OCI-LY1 (cell line): ENCODE measurements around the gene ZNF613.

Source experiments
- H2AFZ ChIP-seq: fragments of 200-600 bp; sonication (generic), shearing (Covaris generic); 2 replicates; pipeline ENCODE4 v1.6.0; 2014; ENCODE audit warnings: antibody characterized with exemption, mild to moderate bottlenecking, low read length
- H3F3A ChIP-seq: fragments of 200-600 bp; sonication (generic), shearing (Covaris generic); 2 replicates; pipeline ENCODE4 v1.6.0; 2014; ENCODE audit warnings: mild to moderate bottlenecking, antibody characterized with exemption, low read length, moderate library complexity; ENCODE audit not compliant: insufficient read depth
- H3K27ac ChIP-seq: fragments of 200-600 bp; sonication (generic); 2 replicates; pipeline ENCODE4 v1.5.1; 2014; ENCODE audit warnings: low read length, mixed run types, mild to moderate bottlenecking, low read depth; ENCODE audit not compliant: poor library complexity, severe bottlenecking
- H3K27me3 ChIP-seq: fragments of 200-600 bp; sonication (generic); 2 replicates; pipeline ENCODE4 v1.6.0; 2014; ENCODE audit warnings: antibody characterized with exemption, mild to moderate bottlenecking, low read length, moderate library complexity; ENCODE audit not compliant: insufficient read depth
- H3K36me3 ChIP-seq: fragments of 200-600 bp; sonication (generic); 2 replicates; pipeline ENCODE4 v1.6.1; 2014; ENCODE audit warnings: mild to moderate bottlenecking, antibody characterized with exemption, low read length, moderate library complexity, mixed read lengths; ENCODE audit not compliant: insufficient read depth
- H3K4me1 ChIP-seq: fragments of 200-600 bp; sonication (generic); 2 replicates; pipeline ENCODE4 v1.5.1; 2014; ENCODE audit warnings: mild to moderate bottlenecking, low read length, moderate library complexity; ENCODE audit not compliant: insufficient read depth, severe bottlenecking
- H3K4me2 ChIP-seq: fragments of 200-600 bp; sonication (generic), shearing (Covaris generic); 2 replicates; pipeline ENCODE4 v1.6.1; 2014; ENCODE audit warnings: low read length
- H3K4me3 ChIP-seq: fragments of 200-600 bp; sonication (generic); 2 replicates; pipeline ENCODE4 v1.5.1; 2014; ENCODE audit warnings: low read length, low read depth, mild to moderate bottlenecking, mixed read lengths; ENCODE audit not compliant: poor library complexity, severe bottlenecking
- H3K79me2 ChIP-seq: fragments of 200-600 bp; shearing (Covaris generic); 2 replicates; pipeline ENCODE4 v1.6.1; 2016; ENCODE audit warnings: mixed run types, low read length, mixed read lengths; ENCODE audit not compliant: insufficient read depth
- H3K9ac ChIP-seq: fragments of 200-600 bp; sonication (generic), shearing (Covaris generic); 2 replicates; pipeline ENCODE4 v1.6.1; 2014; ENCODE audit warnings: mild to moderate bottlenecking, low read length, mixed read lengths
- H3K9me2 ChIP-seq: fragments of 200-600 bp; sonication (generic), shearing (Covaris generic); 2 replicates; pipeline ENCODE4 v1.6.1; 2014; ENCODE audit warnings: low read depth, mild to moderate bottlenecking, low read length, mixed read lengths
- H3K9me3 ChIP-seq: fragments of 200-600 bp; shearing (Covaris generic); 2 replicates; pipeline ENCODE4 v1.6.1; 2014; ENCODE audit warnings: low read length, mixed read lengths
- H4K20me1 ChIP-seq: fragments of 200-600 bp; sonication (generic), shearing (Covaris generic); 2 replicates; pipeline ENCODE4 v1.6.0; 2016; ENCODE audit warnings: mild to moderate bottlenecking, low read length; ENCODE audit not compliant: insufficient read depth
- CTCF ChIP-seq: fragments of 200-600 bp; sonication (generic), shearing (Covaris generic); IDR thresholded peaks from 2 replicates; pipeline ENCODE4 v1.5.1; 2017; ENCODE audit warnings: mild to moderate bottlenecking, antibody characterized with exemption, low read length, moderate library complexity, mixed read lengths
- EZH2 ChIP-seq: fragments of 200-600 bp; sonication (generic), shearing (Covaris generic); IDR thresholded peaks from 2 replicates; pipeline ENCODE4 v1.8.0; 2017; ENCODE audit warnings: borderline replicate concordance, mixed run types, mild to moderate bottlenecking, antibody characterized with exemption, low read length, moderate library complexity, mixed read lengths

The ZNF613 gene

GRCh38 chr19:51938936-51939335, 11.7 kb downstream of the ZNF613 start:
- H2AFZ ChIP-seq: no peak overlapping the region
- no peaks in the 10 kb centered on the region for H3K9me2 ChIP-seq
- H3K9ac ChIP-seq: no peak overlapping the region
- no peaks in the 10 kb centered on the region for H3K27me3 ChIP-seq
- H3K79me2 ChIP-seq: no peaks in the 10 kb centered on the region
- H3K4me2 ChIP-seq: no peak overlapping the region
- peaks cover 92% of the 10 kb centered on the region for H3K36me3 ChIP-seq
- H4K20me1 ChIP-seq: no peaks in the 10 kb centered on the region
- H3K9me3 ChIP-seq: peaks cover 43% of the 10 kb centered on the region
- no peak overlapping the region for H3K27ac ChIP-seq
- TF ChIP-seq EZH2 (no peak), CTCF (no peak)
- no peaks in the 10 kb centered on the region for H3K4me1 ChIP-seq
- H3K4me3 ChIP-seq: no peak overlapping the region
- H3F3A ChIP-seq: no peaks in the 10 kb centered on the region

- no peaks in the 10 kb centered on the region for H3K79me2 ChIP-seq
- H3K4me2 ChIP-seq: no peak overlapping the region
- H2AFZ ChIP-seq: no peak overlapping the region
- no peak overlapping the region for H3K9ac ChIP-seq
- no peaks in the 10 kb centered on the region for H3F3A ChIP-seq
- H3K9me3 ChIP-seq: peaks cover 67% of the 10 kb centered on the region
- H3K36me3 ChIP-seq: peaks cover 58% of the 10 kb centered on the region
- no peaks in the 10 kb centered on the region for H3K4me1 ChIP-seq
- no peak overlapping the region for H3K27ac ChIP-seq
- no peaks in the 10 kb centered on the region for H4K20me1 ChIP-seq
- no peaks in the 10 kb centered on the region for H3K9me2 ChIP-seq
- TF ChIP-seq CTCF (no peak), EZH2 (no peak)
- H3K4me3 ChIP-seq: no peak overlapping the region
- H3K27me3 ChIP-seq: no peaks in the 10 kb centered on the region
These were observed 17.7 kb downstream of the ZNF613 start for GRCh38 chr19:51944798-51945552.

GRCh38 chr19:51946602-51947001, 19.3 kb downstream of the ZNF613 start:
- Histone ChIP-seq H3K4me3 (no peak overlapping the region), H3K9me2 (no peaks in the 10 kb centered on the region), H2AFZ (no peak overlapping the region), H3K27ac (no peak overlapping the region), H3K4me1 (no peaks in the 10 kb centered on the region), H3K4me2 (no peak overlapping the region), H3K9me3 (peaks cover 73% of the 10 kb centered on the region), H3K9ac (no peak overlapping the region), H3K36me3 (peaks cover 42% of the 10 kb centered on the region), H3K79me2 (no peaks in the 10 kb centered on the region), H3K27me3 (no peaks in the 10 kb centered on the region), H4K20me1 (no peaks in the 10 kb centered on the region), H3F3A (no peaks in the 10 kb centered on the region)
- TF ChIP-seq EZH2 (no peak), CTCF (no peak)
